NCI-H526 treated with DMSO at 0.1 percent for 48 hours (cell line): Measurements from ENCODE around the gene HDAC5.
A peak's percentile ranks its signal among the peaks of the same experiment; 100 is the strongest.

ENCODE experiments used
- DNase-seq: peaks from one replicate; lab custom pipeline; 2025; lab: John Stamatoyannopoulos, UW

Gene HDAC5

GRCh38 chr17:44087319-44087718, 36.1 kb downstream of the HDAC5 start:
- no peak for DNase-seq

- no peak for DNase-seq
These were observed 36.8 kb downstream of the HDAC5 start for GRCh38 chr17:44086364-44087311.

GRCh38 chr17:44085908-44086307, 37.5 kb downstream of the HDAC5 start:
- DNase-seq, result no peak

GRCh38 chr17:44084921-44085320, 38.5 kb downstream of the HDAC5 start:
- no peak for DNase-seq

- no peak for DNase-seq
These were observed 39.3 kb downstream of the HDAC5 start for GRCh38 chr17:44084131-44084538.

- DNase-seq, result no peak
These were observed 40.1 kb downstream of the HDAC5 start for GRCh38 chr17:44083250-44083849.

GRCh38 chr17:44082256-44082927, 41.0 kb downstream of the HDAC5 start:
- DNase-seq, result no peak

GRCh38 chr17:44081681-44082080, 41.8 kb downstream of the HDAC5 start:
- no peak for DNase-seq

- no peak for DNase-seq
These were observed 43.3 kb downstream of the HDAC5 start for GRCh38 chr17:44079877-44080821.

GRCh38 chr17:44078412-44078811, 45.0 kb downstream of the HDAC5 start:
- DNase-seq, result no peak

- no peak for DNase-seq
These were observed 45.9 kb downstream of the HDAC5 start for GRCh38 chr17:44077595-44077909.

- DNase-seq, result peak; percentile 25
These were observed 46.5 kb downstream of the HDAC5 start for GRCh38 chr17:44076716-44077594.

- DNase-seq, result no peak
These were observed 47.7 kb downstream of the HDAC5 start for GRCh38 chr17:44075598-44076293.

GRCh38 chr17:44074911-44075285, 48.5 kb downstream of the HDAC5 start:
- DNase-seq, result no peak

- DNase-seq, result no peak
These were observed 49.1 kb downstream of the HDAC5 start for GRCh38 chr17:44074231-44074910.

GRCh38 chr17:44071772-44072171, 51.7 kb downstream of the HDAC5 start:
- DNase-seq, result no peak

GRCh38 chr17:44071198-44071520, 52.3 kb downstream of the HDAC5 start:
- no peak for DNase-seq

GRCh38 chr17:44070455-44071197, 52.8 kb downstream of the HDAC5 start, which contains the start of gene G6PC3:
Gene G6PC3, plus strand, starts transcription at chr17:44070735. Its CDS starts 231 bp downstream, at chr17:44070966.
- peak; percentile 96 for DNase-seq

- DNase-seq, result peak; percentile 64
These were observed 53.4 kb downstream of the HDAC5 start for GRCh38 chr17:44069974-44070454.
